HG02884 (cell line): ENCODE data around the gene FTCD.
"Not testable (repeated sequence)": the region's sequence is repeated elsewhere in the genome, so short reads cannot be mapped to it uniquely, and the experiment has no call there.

Source experiments
- ATAC-seq: cut with Tn5 transposase; IDR thresholded peaks from one replicate; pipeline ENCODE4 v1.9.1; 2021; ENCODE audit warnings: mild to moderate bottlenecking, moderate library complexity; ENCODE audit not compliant: unreplicated experiment

Gene FTCD

GRCh38 chr21:46155514-46156377 is at the start of gene FTCD:
Gene FTCD (minus strand): TSS chr21:46155579. CDS start chr21:46155523, 56 bp downstream.
- ATAC-seq: no peak

- no peak for ATAC-seq
Measured at GRCh38 chr21:46205166-46205565, 49.8 kb upstream of the FTCD start.

- no peak for ATAC-seq
Measured at GRCh38 chr21:46203203-46203600, 47.8 kb upstream of the FTCD start.

GRCh38 chr21:46202592-46203202 is 47.3 kb upstream of the FTCD start:
- ATAC-seq: no peak

GRCh38 chr21:46200877-46201803 is 45.8 kb upstream of the FTCD start:
- not testable (repeated sequence) for ATAC-seq

GRCh38 chr21:46199436-46200373 is 44.3 kb upstream of the FTCD start:
- no peak for ATAC-seq

GRCh38 chr21:46196733-46197132 is 41.4 kb upstream of the FTCD start:
- ATAC-seq: no peak

- no peak for ATAC-seq
Measured at GRCh38 chr21:46195595-46196195, 40.3 kb upstream of the FTCD start.

- ATAC-seq: no peak
Measured at GRCh38 chr21:46194374-46195334, 39.3 kb upstream of the FTCD start.

- no peak for ATAC-seq
Measured at GRCh38 chr21:46193829-46194373, 38.5 kb upstream of the FTCD start.

- no peak for ATAC-seq
Measured at GRCh38 chr21:46191686-46192575, 36.6 kb upstream of the FTCD start.

- no peak for ATAC-seq
Measured at GRCh38 chr21:46191257-46191685, 35.9 kb upstream of the FTCD start.

GRCh38 chr21:46190491-46191131 is 35.2 kb upstream of the FTCD start:
- ATAC-seq: no peak

GRCh38 chr21:46189959-46190490 is 34.6 kb upstream of the FTCD start:
- ATAC-seq: no peak

GRCh38 chr21:46189213-46189958 is 34.0 kb upstream of the FTCD start:
- ATAC-seq: no peak
